Epidermal melanocyte (primary cell): ENCODE measurements around the gene TRIM71.
"Not testable (repeated sequence)": the region's sequence is repeated elsewhere in the genome, so short reads cannot be mapped to it uniquely, and the experiment has no call there.

Source experiments
- DNase-seq: peaks from one replicate; pipeline ENCODE4 v3.0.0; 2011; ENCODE audit warnings: low spot score; ENCODE audit not compliant: insufficient read length

Gene TRIM71

GRCh38 chr3:32842987-32843386 lies 25.2 kb downstream of the TRIM71 start:
- DNase-seq: no peak

GRCh38 chr3:32843510-32844321 lies 25.9 kb downstream of the TRIM71 start:
- no peak for DNase-seq

GRCh38 chr3:32844322-32844654 lies 26.5 kb downstream of the TRIM71 start:
- DNase-seq: no peak

GRCh38 chr3:32844914-32845313 lies 27.1 kb downstream of the TRIM71 start:
- no peak for DNase-seq

- not testable (repeated sequence) for DNase-seq
These were observed 27.7 kb downstream of the TRIM71 start for GRCh38 chr3:32845546-32845945.

GRCh38 chr3:32847045-32847444 lies 29.2 kb downstream of the TRIM71 start:
- DNase-seq: not testable (repeated sequence)

- no peak for DNase-seq
These were observed 29.7 kb downstream of the TRIM71 start for GRCh38 chr3:32847528-32847927.

- DNase-seq: no peak
These were observed 30.4 kb downstream of the TRIM71 start for GRCh38 chr3:32848215-32848614.

- no peak for DNase-seq
These were observed 31.2 kb downstream of the TRIM71 start for GRCh38 chr3:32849046-32849445.

- no peak for DNase-seq
These were observed 32.4 kb downstream of the TRIM71 start for GRCh38 chr3:32850226-32850625.

- no peak for DNase-seq
These were observed 32.8 kb downstream of the TRIM71 start for GRCh38 chr3:32850636-32851035.

GRCh38 chr3:32852146-32852545 lies 34.3 kb downstream of the TRIM71 start:
- DNase-seq: no peak

GRCh38 chr3:32855350-32855953 lies 37.7 kb downstream of the TRIM71 start:
- DNase-seq: no peak

GRCh38 chr3:32856355-32856889 lies 38.6 kb downstream of the TRIM71 start:
- DNase-seq: no peak

GRCh38 chr3:32856901-32857507 lies 39.2 kb downstream of the TRIM71 start:
- no peak for DNase-seq

- DNase-seq: no peak
These were observed 40.1 kb downstream of the TRIM71 start for GRCh38 chr3:32857921-32858320.

GRCh38 chr3:32859604-32860237 lies 41.9 kb downstream of the TRIM71 start:
- DNase-seq: no peak

- DNase-seq: no peak
These were observed 42.7 kb downstream of the TRIM71 start for GRCh38 chr3:32860499-32860898.

GRCh38 chr3:32861681-32862080 lies 43.9 kb downstream of the TRIM71 start:
- no peak for DNase-seq

GRCh38 chr3:32862247-32862935 lies 44.6 kb downstream of the TRIM71 start:
- DNase-seq: no peak

- DNase-seq: no peak
These were observed 45.2 kb downstream of the TRIM71 start for GRCh38 chr3:32862936-32863487.
